Left hindlimb (tissue), 1 donor: ENCODE data around the gene EOLA1.
"Not testable (repeated sequence)": the region's sequence is repeated elsewhere in the genome, so short reads cannot be mapped to it uniquely, and the experiment has no call there.

Experiments used
- DNase-seq: peaks from one replicate; pipeline ENCODE4 v3.0.0-alpha.2; 2018

Gene EOLA1

GRCh38 chrX:149540621-149541520 is at the start of gene EOLA1:
EOLA1 (plus strand) TSS chrX:149541012; CDS start chrX:149545631, 4,619 bp downstream.
- no peak for DNase-seq

GRCh38 chrX:149491812-149492211 is 49.0 kb upstream of the EOLA1 start:
- no peak for DNase-seq

- DNase-seq: no peak
Measured at GRCh38 chrX:149493567-149494562, 46.9 kb upstream of the EOLA1 start.

GRCh38 chrX:149494844-149495565 is 45.8 kb upstream of the EOLA1 start:
- no peak for DNase-seq

- no peak for DNase-seq
Measured at GRCh38 chrX:149495573-149496071, 45.2 kb upstream of the EOLA1 start.

- no peak for DNase-seq
Measured at GRCh38 chrX:149497054-149497453, 43.8 kb upstream of the EOLA1 start.

- DNase-seq: no peak
Measured at GRCh38 chrX:149497626-149498025, 43.2 kb upstream of the EOLA1 start.

- no peak for DNase-seq
Measured at GRCh38 chrX:149498767-149499166, 42.0 kb upstream of the EOLA1 start.

GRCh38 chrX:149499766-149500165 is 41.0 kb upstream of the EOLA1 start:
- no peak for DNase-seq

GRCh38 chrX:149502923-149503322 is 37.9 kb upstream of the EOLA1 start:
- not testable (repeated sequence) for DNase-seq

GRCh38 chrX:149503446-149503845 is 37.4 kb upstream of the EOLA1 start:
- DNase-seq: not testable (repeated sequence)

- DNase-seq: no peak
Measured at GRCh38 chrX:149504226-149504914, 36.4 kb upstream of the EOLA1 start.

GRCh38 chrX:149504915-149505651 is 35.7 kb upstream of the EOLA1 start, which contains the start of gene IDS:
IDS (minus strand) TSS chrX:149505306; CDS start chrX:149505137, 169 bp downstream.
- DNase-seq: peak; percentile 90

- DNase-seq: no peak
Measured at GRCh38 chrX:149505671-149506070, 35.1 kb upstream of the EOLA1 start.

GRCh38 chrX:149506349-149506748 is 34.5 kb upstream of the EOLA1 start:
- DNase-seq: no peak

- DNase-seq: no peak
Measured at GRCh38 chrX:149508467-149508866, 32.3 kb upstream of the EOLA1 start.

- no peak for DNase-seq
Measured at GRCh38 chrX:149510386-149510785, 30.4 kb upstream of the EOLA1 start.

- DNase-seq: no peak
Measured at GRCh38 chrX:149511081-149511480, 29.7 kb upstream of the EOLA1 start.

GRCh38 chrX:149512225-149512885 is 28.5 kb upstream of the EOLA1 start:
- DNase-seq: no peak

GRCh38 chrX:149513825-149514428 is 26.9 kb upstream of the EOLA1 start:
- no peak for DNase-seq
